ENCODE results near the gene FUT1.

Gene FUT1

DNA sequence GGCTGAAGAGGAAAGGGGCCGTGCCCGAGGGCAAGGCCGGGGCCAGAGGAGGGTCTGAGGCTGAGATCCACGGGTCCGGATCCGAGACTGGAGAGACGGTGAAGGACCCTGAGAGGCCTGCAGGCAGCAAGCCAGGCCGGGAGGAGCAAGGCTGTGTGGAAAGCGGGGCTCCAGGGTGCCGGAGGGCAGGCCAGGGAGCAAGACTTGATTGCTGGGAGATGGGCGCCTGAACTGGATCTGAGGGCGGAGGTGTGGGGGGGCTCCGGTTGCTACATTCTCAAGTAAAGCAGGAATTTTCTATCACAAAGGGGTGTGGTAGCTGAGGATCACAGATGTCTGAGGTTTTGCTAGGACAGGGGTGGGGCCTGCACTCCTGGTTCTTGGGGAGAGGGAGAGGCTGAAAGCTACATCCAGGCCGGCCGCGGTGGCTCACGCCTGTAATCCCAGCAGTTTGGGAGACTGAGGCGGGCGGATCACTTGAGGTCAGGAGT lies 36.7 kb downstream of the FUT1 start:
- DNase-seq, result no peak

DNA sequence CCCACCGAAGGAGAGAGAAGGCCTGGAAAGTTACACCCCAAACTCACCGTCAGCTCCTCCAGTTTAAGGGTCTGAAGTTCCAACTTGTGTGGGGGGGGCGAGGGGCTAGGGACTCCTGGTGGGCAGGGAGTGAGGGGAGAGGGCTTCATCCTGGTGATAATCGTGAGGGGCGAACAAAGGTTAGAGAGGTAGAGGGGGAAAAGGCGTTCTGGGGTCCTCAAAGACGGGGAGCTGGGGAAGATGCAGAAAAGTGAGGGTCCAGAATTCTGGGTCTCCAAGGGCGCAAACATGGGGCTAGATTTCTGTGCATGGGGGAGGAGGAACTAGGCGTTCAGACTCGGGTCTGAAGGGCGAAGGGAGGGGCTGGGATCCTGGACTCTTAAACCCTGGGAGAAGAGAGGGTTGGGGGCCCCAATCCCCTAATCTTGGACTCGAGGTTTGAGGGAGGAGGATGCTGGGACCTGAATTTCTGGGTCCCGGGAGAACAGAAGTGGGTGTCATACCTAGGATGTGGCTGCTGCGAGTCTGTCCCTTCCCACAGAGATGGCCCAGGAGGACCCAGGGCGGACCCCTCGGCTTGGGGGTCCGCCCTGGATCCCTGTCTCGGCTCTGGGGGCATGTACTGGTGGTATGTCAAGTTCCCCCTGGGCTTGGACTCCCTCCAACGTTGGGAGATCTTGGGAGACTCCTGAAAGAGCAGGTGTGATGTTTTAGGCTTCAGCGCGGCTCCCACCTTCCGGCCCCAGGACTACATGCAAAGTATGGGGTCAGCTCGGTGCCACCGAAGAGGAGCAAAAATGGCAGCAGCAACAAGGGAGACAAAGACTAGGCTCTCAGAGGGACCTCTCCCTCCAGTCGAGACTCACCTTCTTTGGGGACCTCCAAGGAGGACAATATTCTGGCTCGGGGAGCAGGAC lies 37.4 kb downstream of the FUT1 start:
- DNase-seq, result no peak

DNA sequence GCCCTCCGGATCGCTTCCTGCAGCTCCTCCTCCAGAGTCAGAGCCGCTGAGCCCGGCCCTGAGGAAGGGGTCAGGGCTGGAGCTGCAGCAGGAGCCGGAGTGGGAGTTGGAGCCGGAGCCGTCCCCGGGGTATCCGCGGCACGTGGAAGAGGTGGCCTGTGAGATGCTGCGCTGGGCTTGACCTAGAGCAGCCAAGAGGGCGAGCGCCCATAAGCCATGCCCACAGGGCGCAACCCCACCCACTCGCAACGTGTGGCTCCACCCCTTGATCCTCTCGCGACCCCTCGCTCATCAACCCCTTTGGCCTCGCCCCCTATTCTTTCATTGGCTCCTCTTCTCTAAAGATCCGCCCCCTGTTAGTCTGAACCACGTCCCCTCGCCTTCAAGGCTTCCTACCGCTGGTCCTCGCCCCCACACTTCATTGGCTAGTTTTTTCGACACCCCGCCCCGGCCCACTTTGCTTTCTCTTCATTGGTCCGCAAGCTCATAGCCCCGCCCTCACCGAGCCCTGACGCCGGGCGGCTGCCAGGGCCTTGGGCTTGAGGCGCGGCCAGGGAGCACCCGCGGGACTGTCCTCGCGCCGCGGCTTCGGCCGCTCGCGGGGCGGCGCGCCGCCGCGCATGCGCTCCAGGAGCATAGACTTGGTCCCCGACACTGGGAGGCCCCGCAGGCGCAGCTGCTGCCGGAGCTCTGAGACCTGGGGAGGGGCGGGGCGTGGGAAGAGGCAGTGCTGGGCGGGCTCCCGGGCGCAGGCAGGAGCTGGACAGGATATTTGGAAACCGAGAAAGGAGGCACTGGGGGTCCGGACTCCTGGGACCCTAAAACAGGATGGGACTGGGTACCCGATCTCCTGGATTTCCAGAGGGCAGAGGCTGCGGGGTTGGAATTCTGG lies 38.3 kb downstream of the FUT1 start:
- DNase-seq, result no peak

DNA sequence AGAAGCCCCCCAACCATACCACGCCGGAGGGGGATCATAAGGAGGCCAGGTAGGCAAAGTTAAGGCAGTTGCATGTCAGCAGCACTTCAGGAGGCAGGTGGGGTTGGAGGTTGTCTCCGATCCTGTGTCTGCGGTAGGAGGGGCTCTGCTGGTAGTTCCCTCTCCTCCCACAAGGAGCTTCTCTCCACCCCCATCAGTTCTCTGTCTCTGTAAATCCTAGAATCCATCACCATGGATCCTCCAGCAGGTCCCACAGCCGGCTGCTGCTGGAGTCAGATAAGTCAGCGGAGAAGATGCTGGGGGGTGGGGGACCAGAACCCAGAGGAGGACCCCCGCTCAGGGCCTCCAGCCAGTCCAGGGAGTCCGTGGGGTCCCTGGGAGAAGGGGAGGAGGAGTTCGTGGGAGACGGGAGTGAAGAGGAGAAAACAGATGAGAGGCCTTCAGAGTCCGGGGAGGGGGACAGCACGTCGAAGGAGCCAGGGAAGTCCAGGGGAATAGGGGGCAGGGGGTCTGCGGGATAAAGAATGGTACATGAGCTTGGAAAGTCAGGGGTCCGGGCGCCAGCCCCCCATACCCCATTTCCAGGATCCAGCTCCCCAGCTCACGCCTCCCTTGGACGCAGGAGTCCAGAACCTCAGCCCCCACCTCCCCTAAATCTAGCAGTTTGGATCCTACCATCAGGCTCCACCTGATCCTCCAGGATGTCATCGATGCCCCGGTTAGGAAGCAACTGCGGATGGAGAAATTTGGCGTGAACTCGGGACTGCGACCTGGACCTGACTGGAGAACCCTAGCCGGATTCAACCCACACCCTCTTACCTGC lies 39.2 kb downstream of the FUT1 start:
- no peak for DNase-seq

DNA sequence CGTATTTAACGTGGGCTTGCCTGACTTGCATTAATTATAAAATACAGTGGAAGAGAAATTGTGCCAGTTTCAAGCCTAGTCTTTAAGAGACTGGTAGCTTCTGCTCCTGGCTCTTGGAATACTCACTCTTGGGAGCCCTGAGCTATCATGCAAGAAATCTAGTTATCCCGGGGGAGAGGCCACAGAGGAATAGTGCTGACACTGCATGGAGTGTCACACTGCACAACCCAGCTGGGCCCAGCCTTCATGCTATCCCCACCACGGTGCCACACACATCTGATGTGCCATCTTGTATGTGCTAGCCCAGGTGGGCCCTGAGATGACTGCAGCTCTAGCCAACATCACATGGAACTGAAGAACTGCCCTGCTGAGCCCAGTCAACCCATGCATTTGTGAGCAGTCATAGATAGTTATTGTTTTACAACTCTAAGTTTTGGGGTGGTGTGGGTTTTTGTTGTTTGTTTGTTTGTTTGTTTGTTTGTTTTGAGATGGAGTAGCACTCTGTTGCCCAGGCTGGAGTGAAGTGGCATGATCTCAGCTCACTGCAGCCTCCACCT lies 41.3 kb downstream of the FUT1 start:
- no peak for DNase-seq

DNA sequence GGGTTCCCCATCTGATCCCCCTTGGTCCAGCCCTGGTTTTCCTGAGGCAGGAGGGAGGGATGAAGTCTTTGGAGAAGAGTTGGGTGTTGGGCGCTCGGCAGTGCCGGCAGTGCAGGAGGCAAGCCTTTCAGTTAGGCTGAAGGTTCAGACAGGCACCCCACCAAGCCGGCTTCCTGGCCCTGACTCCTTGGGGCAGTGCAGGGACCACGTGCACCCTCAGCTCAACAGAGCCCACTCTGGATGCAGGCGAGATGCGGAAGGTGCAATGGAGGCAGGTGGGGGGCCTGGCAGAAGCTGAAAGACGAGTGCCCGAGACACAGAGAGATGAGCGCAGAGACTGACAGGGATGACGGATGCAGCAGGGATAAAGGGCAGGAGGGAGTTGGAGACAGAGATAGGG lies 44.0 kb downstream of the FUT1 start:
- no peak for DNase-seq

DNA sequence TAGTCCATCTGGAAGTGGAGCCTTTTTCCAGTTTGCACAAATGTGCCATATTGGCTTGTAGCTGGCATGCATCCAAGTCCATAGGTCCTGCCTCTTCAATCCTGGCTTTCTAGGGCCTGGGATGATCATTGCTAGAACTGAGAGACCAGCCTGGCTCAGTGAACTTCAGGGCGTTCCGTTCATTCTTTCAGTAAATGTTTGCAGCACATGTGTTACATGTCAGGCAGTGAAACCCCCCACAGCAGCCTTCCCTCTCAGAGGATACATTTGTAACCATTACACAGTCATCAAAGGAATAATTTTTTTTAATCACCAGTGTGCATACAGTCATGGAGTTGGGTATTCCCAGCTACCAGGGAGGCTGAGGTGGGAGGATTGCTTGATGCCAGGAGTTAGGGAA lies 47.0 kb downstream of the FUT1 start:
- no peak for DNase-seq

DNA sequence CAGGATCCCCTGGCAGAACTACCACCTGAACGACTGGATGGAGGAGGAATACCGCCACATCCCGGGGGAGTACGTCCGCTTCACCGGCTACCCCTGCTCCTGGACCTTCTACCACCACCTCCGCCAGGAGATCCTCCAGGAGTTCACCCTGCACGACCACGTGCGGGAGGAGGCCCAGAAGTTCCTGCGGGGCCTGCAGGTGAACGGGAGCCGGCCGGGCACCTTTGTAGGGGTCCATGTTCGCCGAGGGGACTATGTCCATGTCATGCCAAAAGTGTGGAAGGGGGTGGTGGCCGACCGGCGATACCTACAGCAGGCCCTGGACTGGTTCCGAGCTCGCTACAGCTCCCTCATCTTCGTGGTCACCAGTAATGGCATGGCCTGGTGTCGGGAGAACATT lies 49.1 kb downstream of the FUT1 start:
- no peak for DNase-seq

DNA sequence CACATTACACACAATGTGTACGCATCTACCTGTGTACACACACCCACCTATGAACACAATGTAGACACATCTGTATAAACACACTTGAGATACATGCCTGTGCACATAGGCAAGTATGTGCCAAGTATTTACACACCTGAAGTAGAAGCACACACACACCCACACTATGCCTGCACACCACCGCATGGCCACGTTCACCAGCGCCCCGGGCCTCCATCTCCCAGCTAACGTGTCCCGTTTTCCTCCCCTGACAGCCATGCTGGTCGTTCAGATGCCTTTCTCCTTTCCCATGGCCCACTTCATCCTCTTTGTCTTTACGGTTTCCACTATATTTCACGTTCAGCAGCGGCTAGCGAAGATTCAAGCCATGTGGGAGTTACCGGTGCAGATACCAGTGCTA lies 49.7 kb downstream of the FUT1 start:
- no peak for DNase-seq

DNA sequence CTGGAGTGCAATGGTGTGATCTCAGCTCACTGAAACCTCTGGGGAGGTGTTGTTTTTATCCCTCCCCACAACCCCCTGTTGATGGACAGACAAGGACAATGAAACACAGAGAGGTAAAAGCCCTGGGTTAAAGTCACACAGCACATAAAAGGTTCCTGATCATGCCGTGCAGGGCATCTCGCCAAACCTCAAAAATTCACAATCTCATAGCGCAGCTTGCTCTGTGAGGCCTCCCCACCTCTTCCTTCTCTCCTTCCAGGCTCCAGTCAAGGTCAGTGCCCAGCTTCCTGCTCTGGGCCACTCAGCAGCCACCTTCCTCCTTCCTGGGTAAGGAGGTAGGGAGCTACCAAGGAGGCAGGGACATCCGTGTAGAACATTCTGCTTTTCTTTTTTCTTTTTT lies 54.4 kb downstream of the FUT1 start:
- DNase-seq, result no peak

All from NCI-H1694 treated with DMSO at 0.1 percent for 48 hours (cell line).